Stimulated activated CD4-positive, alpha-beta T cell treated with anti-CD3 and anti-CD28 coated beads, Interleukin-2, amount 100 ng/mL, for 24 hours (primary cell): ENCODE results near the gene CPT1A.

Experiments used
- DNase-seq, 2 donors: peaks; one replicate each; pipeline ENCODE4 v3.0.0-alpha.2; 2020

CPT1A gene

GRCh38 chr11:68751004-68751325, 90.8 kb downstream of the CPT1A start:
- no peak for DNase-seq

- DNase-seq = peak in 1 of 2 donors; percentile 7
Measured at GRCh38 chr11:68750195-68751003, 91.3 kb downstream of the CPT1A start.

GRCh38 chr11:68749229-68750123, 92.2 kb downstream of the CPT1A start:
- no peak for DNase-seq

- DNase-seq = no peak
Measured at GRCh38 chr11:68748061-68748460, 93.7 kb downstream of the CPT1A start.

- no peak for DNase-seq
Measured at GRCh38 chr11:68743539-68743938, 98.2 kb downstream of the CPT1A start.

GRCh38 chr11:68741463-68741862, 100.3 kb downstream of the CPT1A start:
- DNase-seq = no peak

- DNase-seq = no peak
Measured at GRCh38 chr11:68735646-68736045, 106.1 kb downstream of the CPT1A start.

- DNase-seq = no peak
Measured at GRCh38 chr11:68735125-68735524, 106.6 kb downstream of the CPT1A start.

- no peak for DNase-seq
Measured at GRCh38 chr11:68734111-68734510, 107.6 kb downstream of the CPT1A start.

- no peak for DNase-seq
Measured at GRCh38 chr11:68727783-68728182, 113.9 kb downstream of the CPT1A start.

GRCh38 chr11:68724293-68724692, 117.4 kb downstream of the CPT1A start:
- no peak for DNase-seq

- no peak for DNase-seq
Measured at GRCh38 chr11:68722143-68722542, 119.6 kb downstream of the CPT1A start.

- DNase-seq = no peak
Measured at GRCh38 chr11:68721075-68721474, 120.6 kb downstream of the CPT1A start.

GRCh38 chr11:68715456-68716122, 126.1 kb downstream of the CPT1A start:
- no peak for DNase-seq

- DNase-seq = no peak
Measured at GRCh38 chr11:68714060-68714856, 127.5 kb downstream of the CPT1A start.

GRCh38 chr11:68711114-68711513, 130.6 kb downstream of the CPT1A start:
- DNase-seq = no peak

GRCh38 chr11:68710409-68710808, 131.3 kb downstream of the CPT1A start:
- DNase-seq = no peak

GRCh38 chr11:68709062-68709461, 132.7 kb downstream of the CPT1A start:
- no peak for DNase-seq

GRCh38 chr11:68707527-68707926, 134.2 kb downstream of the CPT1A start:
- no peak for DNase-seq

GRCh38 chr11:68704887-68705286, 136.8 kb downstream of the CPT1A start:
- DNase-seq = no peak
